H1 (cell line): ENCODE results near the gene DNAH10. TPM values are rescaled to one million over a fixed set of nuclear protein-coding genes. Genes with fewer than 3 reads are reported as not detected.

ENCODE experiments used
- CBX8 ChIP-seq: fragments of 300-800, 300-1000 bp; sonication (generic); IDR thresholded peaks from 2 replicates; pipeline ENCODE4 v1.7.1; 2016; ENCODE audit warnings: low read depth, low read length, borderline replicate concordance
- CEBPB ChIP-seq: IDR thresholded peaks from 2 replicates; pipeline ENCODE4 v1.6.1; 2012; ENCODE audit warnings: low read depth, low read length
- CHD2 ChIP-seq: IDR thresholded peaks from 2 replicates; pipeline ENCODE4 v1.6.1; 2012; ENCODE audit warnings: low read length, improper control_type of control experiment
- CREB1 ChIP-seq: IDR thresholded peaks from 2 replicates; pipeline ENCODE4 v1.6.1; 2012; ENCODE audit warnings: inconsistent platforms
- E2F6 ChIP-seq: IDR thresholded peaks from 2 replicates; pipeline ENCODE4 v1.6.1; 2012; ENCODE audit warnings: inconsistent platforms
- EZH2 ChIP-seq: fragments of 200-600 bp; sonication (generic); IDR thresholded peaks from 2 replicates; pipeline ENCODE4 v1.7.1; 2012; ENCODE audit warnings: low read depth, mild to moderate bottlenecking, moderate library complexity, low read length, inconsistent platforms; ENCODE audit not compliant: severe bottlenecking
- FOSL1 ChIP-seq: IDR thresholded peaks from 2 replicates; pipeline ENCODE4 v1.6.1; 2011; ENCODE audit warnings: mild to moderate bottlenecking, low read depth, low read length, moderate library complexity; ENCODE audit not compliant: insufficient read depth
- GTF2F1 ChIP-seq: IDR thresholded peaks from 2 replicates; pipeline ENCODE4 v1.6.1; 2012; ENCODE audit warnings: low read depth, low read length, improper control_type of control experiment, borderline replicate concordance
- JUND ChIP-seq: IDR thresholded peaks from 2 replicates; pipeline ENCODE4 v1.6.1; 2011; ENCODE audit warnings: mild to moderate bottlenecking, improper control_type of control experiment, low read length
- KDM1A ChIP-seq: fragments of 200-600, 300-600 bp; sonication (generic); IDR thresholded peaks from 2 replicates; pipeline ENCODE4 v1.7.1; 2016; ENCODE audit warnings: mild to moderate bottlenecking, low read length, borderline replicate concordance
- PHF8 ChIP-seq: fragments of 200-600 bp; sonication (generic); conservative IDR thresholded peaks from 2 replicates; pipeline ENCODE4 v1.7.1; 2012; ENCODE audit warnings: low read depth, mild to moderate bottlenecking, inconsistent platforms, low read length, moderate library complexity
- POLR2A ChIP-seq, 2 experiments: IDR thresholded peaks; 1 replicate in 1 of 2; 2 replicates in 1 of 2; pipeline ENCODE4 v1.6.1; 2011; ENCODE audit warnings: low read depth in 2 of 2, low read length in 2 of 2, mild to moderate bottlenecking in 2 of 2; ENCODE audit errors: control extremely low read depth in 1 of 2
- RAD21 ChIP-seq, 2 experiments: IDR thresholded peaks in 1 of 2; conservative IDR thresholded peaks in 1 of 2; 2 replicates each; pipeline ENCODE4 v1.6.1; 2011; ENCODE audit warnings: low read depth in 2 of 2, low read length in 2 of 2, improper control_type of control experiment in 1 of 2, inconsistent platforms in 1 of 2, mild to moderate bottlenecking in 1 of 2, moderate library complexity in 1 of 2
- RFX5 ChIP-seq: IDR thresholded peaks from 2 replicates; pipeline ENCODE4 v1.6.1; 2011; ENCODE audit warnings: low read depth, low read length, improper control_type of control experiment, borderline replicate concordance
- RXRA ChIP-seq: IDR thresholded peaks from 2 replicates; pipeline ENCODE4 v1.6.1; 2011; ENCODE audit warnings: low read depth, mild to moderate bottlenecking, low read length, moderate library complexity; ENCODE audit not compliant: insufficient read depth
- SAP30 ChIP-seq: fragments of 300-600 bp; sonication (generic); IDR thresholded peaks from 2 replicates; pipeline ENCODE4 v1.7.1; 2012; ENCODE audit warnings: low read length, moderate library complexity, mild to moderate bottlenecking, inconsistent platforms; ENCODE audit not compliant: insufficient read depth, insufficient replicate concordance
- SUZ12 ChIP-seq: fragments of 200-600 bp; sonication (generic); IDR thresholded peaks from 2 replicates; pipeline ENCODE4 v1.6.1; 2012; ENCODE audit warnings: mild to moderate bottlenecking, inconsistent platforms, low read length, moderate library complexity, mixed read lengths
- TBP ChIP-seq: IDR thresholded peaks from 2 replicates; pipeline ENCODE4 v1.6.1; 2011; ENCODE audit warnings: low read depth, low read length, improper control_type of control experiment
- polyA plus RNA-seq, 7 experiments: library from polyadenylated mRNA; depleted of rRNA in 3 of 7; stranded (reverse) in 5 of 7; unstranded in 2 of 7; fragments of >200 nt in 5 of 7; fragments of 200-250 nt in 2 of 7; gene quantifications; 1 replicate in 5 of 7; 2 replicates in 1 of 7; 4 replicates in 1 of 7; pipeline versions ENCODE4 v1.2.1 to v1.2.3, GENCODE V29; 2011 to 2013; ENCODE audit warnings: missing spikeins in 2 of 7, mixed read lengths in 2 of 7
- total RNA-seq: library from RNA; stranded (reverse); fragmentation: NEBNext Ultra II Directional; extraction: Animal tissue kit (Norgen Biotek cat#: 25700); gene quantifications from 2 replicates; pipeline ENCODE4 v1.2.1, GENCODE V29; 2021
- TF ChIP-seq, protein P1 (sequence below): IDR thresholded peaks from 2 replicates; pipeline ENCODE4 v1.6.1; 2012; ENCODE audit warnings: inconsistent platforms

Gene DNAH10
- total and polyA plus RNA-seq, 2 of the 8 experiments (the other 6 are each of a cell fraction or from before 2014, with no cell fraction given): 0.02 to 0.24 TPM

DNA sequence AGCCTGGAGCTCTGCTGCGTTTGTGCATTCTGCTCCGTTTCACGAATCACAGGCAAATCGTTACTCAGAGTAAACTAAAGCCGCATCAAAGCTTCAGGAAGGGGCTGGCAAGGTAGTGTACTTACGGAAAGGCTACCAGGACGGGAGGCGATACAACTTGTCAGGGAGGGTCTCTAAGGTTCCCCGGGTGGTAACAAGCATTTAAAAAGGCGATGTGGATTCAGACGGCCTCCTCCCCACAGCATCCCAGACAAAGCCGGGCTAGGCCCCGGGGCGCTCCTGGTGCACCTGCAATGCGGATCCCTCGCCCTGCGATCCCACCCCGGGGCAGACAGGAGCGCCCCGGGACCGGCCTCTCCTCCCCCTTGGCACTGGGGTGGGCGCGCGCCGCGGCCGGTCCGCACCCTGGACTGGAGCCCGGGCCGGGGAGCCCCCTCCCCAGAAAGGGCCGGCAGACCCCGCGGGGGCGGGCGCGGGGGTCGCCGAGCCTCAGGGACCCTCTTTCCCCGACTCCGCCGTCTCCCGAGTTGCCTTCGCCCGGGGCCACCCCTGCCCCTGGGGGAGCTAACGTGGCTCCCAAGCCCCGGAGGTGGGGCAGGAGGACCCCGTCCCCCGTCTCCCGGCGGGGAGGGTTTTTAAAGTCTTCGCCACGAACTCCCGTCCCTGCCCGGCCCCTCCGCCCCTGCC is 209.8 kb downstream of the DNAH10 start (continued):
- TF ChIP-seq CREB1 (0 out of 2 replicates have a peak, but pooled peaks have one; percentile 21), PHF8 (0 out of 2 replicates have a peak, but pooled peaks have one; percentile 18), RFX5 (no peak), RXRA (peak; percentile 91; the same call in 1 of the 2 replicates), CEBPB (no peak), TBP (no peak), SUZ12 (no peak), CBX8 (no peak), E2F6 (no peak), SAP30 (no peak), FOSL1 (no peak), KDM1A (peak; percentile 59; the same call in 1 of the 2 replicates), POLR2A (IDR thresholded peaks at IDR 0.05; ENCODE audit: control extremely low read depth in 1 of 2, low read depth in 2 of 2, low read length in 2 of 2) (no peak), CHD2 (no peak), GTF2F1 (no peak), EZH2 (peak; percentile 2), RAD21 (IDR thresholded peaks at IDR 0.05 in 1 of 2, conservative IDR thresholded peaks at IDR 0.05 in 1 of 2; ENCODE audit: low read depth in 2 of 2, low read length in 2 of 2) (no peak; a peak in 1 of 4 replicates), JUND (no peak)
- TF ChIP-seq, protein P1, sequence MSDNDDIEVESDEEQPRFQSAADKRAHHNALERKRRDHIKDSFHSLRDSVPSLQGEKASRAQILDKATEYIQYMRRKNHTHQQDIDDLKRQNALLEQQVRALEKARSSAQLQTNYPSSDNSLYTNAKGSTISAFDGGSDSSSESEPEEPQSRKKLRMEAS: 0 out of 2 replicates have a peak, but pooled peaks have one; percentile 13
